Myocyte (in vitro differentiated cells): ENCODE results near the gene MCU. TPM values are rescaled to one million over a fixed set of nuclear protein-coding genes. Genes with fewer than 3 reads are reported as not detected.

Source experiments
- DNase-seq: peaks from one replicate; pipeline ENCODE4 v3.0.0-alpha.2; 2012; ENCODE audit warnings: low read depth
- total RNA-seq: library from RNA; depleted of rRNA; stranded (reverse); fragments of >200 nt; gene quantifications from 2 replicates; pipeline ENCODE4 v1.2.3, GENCODE V29; 2014

MCU gene
- total RNA-seq, 1 donor from 2014 or later = 160 TPM

DNA sequence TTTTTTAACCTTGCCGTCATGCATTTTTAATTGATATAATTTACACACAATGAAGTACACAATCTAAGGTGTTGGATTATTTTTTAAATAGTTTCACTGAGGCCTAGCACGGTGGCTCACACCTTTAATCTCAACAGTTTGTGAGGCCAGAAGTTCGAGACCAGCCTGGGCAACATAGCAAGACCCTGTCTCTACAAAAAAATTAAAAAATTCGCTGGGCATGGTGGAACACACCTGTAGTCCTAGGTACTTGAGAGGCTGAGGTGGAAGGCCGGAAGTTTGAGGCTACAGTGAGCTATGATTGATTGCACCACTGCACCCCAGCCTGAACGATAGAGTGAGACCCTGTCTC is 108.8 kb downstream of the MCU start:
- DNase-seq = no peak

- DNase-seq = no peak
Observed at GRCh38 chr10:72801263-72801868, 109.4 kb downstream of the MCU start.

DNA sequence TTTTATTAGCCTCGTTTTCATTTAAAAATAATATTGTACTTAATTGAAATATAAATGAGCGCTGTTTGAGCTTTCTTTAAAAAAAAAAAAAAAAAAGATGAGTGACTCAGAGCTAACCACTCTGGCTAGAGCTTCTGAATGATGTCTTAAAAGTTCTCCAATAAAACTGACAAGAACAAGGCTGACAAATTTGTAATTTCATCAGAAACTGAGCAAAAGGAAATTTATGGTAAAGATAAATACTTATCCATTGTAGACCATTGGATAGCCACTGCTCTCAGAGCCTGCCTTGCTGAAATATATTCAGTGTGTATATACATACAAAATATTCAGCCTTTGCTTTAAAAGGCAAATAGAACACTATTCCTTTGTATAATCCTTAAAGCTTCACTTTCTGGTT is 110.4 kb downstream of the MCU start:
- DNase-seq = no peak

GRCh38 chr10:72802763-72803505 is 111.0 kb downstream of the MCU start:
- peak; percentile 46 for DNase-seq

GRCh38 chr10:72808001-72808400 is 116.1 kb downstream of the MCU start:
- no peak for DNase-seq

- DNase-seq = no peak
Observed at GRCh38 chr10:72809006-72809405, 117.1 kb downstream of the MCU start.

DNA sequence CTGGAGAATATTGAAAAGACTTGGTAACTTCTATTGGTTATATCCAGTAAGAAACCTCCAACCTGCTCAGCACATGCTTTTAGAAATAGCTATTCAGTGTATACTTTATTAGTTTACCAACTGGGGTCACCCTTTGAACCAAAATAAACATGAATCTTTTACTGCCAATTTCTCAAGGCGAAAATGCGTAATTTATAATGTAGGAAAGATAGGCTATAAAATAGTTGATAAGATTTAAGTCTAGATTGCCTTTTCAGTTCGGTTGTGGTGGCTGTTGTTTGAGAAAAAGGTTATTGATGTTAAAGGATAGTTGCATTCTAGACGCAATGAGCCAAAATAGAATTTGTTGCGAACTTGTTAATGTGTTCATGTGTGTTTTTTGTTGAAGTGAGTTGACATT is 119.0 kb downstream of the MCU start:
- DNase-seq = no peak

GRCh38 chr10:72812415-72812752 is 120.4 kb downstream of the MCU start:
- no peak for DNase-seq

DNA sequence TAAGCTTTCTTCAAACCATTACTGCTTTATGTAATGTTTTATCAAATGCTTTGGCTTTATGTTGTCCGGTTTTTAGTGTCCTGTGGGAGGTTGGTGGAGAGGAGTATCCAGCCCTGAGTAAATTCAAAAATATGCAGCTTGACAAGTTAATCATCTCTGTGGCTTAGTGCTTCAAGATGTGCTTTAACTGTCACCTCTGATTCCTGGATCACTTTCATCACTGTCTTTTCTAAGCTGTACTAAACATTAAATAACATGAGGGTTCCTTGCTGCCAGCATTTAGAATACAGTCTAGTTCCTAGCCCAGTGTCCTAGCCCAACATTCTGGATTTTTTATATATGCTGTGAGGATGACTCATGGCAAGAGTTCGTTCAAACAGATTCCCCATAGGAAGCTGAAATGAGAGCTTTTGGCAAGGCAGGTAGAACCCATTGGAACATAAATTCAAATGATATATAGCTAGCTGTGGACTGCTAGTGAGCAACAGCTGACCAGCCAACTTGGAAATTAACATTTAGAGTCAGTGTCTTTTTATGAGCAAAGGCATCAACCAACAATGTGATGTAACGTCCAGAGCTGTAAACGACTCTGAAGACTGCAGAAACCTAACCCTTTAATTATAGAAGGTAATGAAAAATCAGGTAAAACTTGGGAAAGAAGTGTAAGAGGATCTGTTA is 120.9 kb downstream of the MCU start:
- DNase-seq = no peak

- DNase-seq = no peak
Observed at GRCh38 chr10:72814099-72814790, 122.3 kb downstream of the MCU start.

DNA sequence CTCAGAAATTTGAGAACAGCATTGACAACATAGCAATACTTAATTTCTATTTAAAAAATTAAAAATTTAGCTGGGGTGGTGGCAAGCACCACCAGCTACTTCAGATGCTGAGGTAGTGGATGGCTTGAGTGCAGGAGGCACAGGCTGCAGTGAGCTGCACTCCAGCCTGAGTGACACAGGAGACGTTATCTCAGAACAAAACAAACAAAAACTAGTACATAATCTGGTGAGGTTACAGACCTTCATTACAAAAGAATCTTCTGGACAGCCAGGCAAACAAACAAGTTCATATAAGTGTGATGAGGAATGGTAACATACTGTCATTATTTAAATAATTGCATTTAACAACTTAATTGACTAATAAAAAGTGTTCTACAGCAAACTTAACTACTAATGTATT is 124.6 kb downstream of the MCU start:
- no peak for DNase-seq

DNA sequence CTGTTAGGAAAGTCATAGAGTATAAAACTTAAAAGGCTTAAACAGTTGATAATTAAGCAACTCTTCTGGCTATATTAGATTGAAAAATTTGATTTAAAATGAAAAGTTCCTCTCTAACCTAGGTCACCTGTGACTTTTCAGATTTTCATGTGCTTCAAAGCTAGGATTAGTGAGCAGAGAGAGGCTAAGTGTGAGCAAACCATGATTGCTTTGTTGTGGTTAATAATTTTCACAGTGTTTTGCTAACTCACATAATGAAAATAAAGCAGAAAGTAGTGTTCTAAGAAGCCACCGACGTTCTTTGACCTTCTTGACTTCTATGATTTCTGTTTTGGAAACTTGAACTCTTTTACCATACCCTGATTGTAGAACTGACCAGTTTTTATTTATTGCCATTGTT is 126.1 kb downstream of the MCU start:
- no peak for DNase-seq

GRCh38 chr10:72819053-72819452 is 127.1 kb downstream of the MCU start:
- no peak for DNase-seq

- peak; percentile 24 for DNase-seq
Observed at GRCh38 chr10:72821606-72822005, 129.7 kb downstream of the MCU start.

DNA sequence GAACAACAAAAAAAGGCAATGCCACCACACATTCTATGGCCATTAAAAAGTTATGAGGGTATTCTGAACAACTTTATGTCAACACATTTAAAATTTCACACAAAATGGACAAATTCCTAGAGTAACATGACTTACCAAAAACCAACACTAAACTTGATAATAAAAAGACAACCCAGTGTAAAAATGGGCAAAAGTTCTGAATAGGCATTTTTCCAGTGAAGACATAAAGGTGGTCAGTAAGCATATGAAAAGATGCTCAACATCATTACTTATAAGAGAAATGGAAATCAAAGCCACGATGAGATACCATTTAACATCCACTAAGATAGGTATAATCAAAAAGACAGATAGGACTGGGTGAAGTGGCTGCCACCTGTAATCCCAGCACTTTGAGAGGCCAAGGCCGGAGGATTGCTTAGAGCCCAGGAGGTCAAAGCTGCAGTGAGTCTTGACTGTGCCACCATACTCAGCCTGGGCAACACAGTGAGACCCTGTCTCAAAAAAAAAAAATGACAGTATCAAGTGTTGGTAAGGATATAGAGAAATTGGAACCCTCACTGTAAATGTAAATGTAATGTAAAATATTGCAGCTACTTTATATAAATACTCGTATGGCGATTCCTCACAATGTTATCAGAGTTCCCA is 130.5 kb downstream of the MCU start:
- no peak for DNase-seq

DNA sequence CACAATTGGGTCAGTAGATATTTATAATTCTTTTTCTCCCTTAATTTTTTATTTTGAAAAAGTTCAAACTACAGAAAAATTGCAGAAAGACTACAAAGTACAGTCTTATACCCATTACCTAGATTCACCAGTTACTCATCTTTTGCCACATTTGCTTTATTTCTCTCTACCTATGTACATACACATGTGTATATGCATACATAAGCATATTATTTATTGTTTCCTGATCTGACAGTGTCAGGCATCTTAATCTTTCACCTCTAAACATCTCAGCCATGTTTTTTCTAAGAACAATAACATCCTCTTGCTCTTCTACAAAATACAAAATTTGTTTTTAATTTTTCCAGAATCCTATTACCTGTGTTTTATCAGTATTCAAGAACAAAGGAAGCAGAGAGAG is 133.2 kb downstream of the MCU start:
- no peak for DNase-seq

GRCh38 chr10:72826346-72826745 is 134.4 kb downstream of the MCU start:
- DNase-seq = peak; percentile 18

GRCh38 chr10:72828294-72828693 is 136.4 kb downstream of the MCU start:
- DNase-seq = no peak

GRCh38 chr10:72830625-72831024 is 138.7 kb downstream of the MCU start:
- no peak for DNase-seq

DNA sequence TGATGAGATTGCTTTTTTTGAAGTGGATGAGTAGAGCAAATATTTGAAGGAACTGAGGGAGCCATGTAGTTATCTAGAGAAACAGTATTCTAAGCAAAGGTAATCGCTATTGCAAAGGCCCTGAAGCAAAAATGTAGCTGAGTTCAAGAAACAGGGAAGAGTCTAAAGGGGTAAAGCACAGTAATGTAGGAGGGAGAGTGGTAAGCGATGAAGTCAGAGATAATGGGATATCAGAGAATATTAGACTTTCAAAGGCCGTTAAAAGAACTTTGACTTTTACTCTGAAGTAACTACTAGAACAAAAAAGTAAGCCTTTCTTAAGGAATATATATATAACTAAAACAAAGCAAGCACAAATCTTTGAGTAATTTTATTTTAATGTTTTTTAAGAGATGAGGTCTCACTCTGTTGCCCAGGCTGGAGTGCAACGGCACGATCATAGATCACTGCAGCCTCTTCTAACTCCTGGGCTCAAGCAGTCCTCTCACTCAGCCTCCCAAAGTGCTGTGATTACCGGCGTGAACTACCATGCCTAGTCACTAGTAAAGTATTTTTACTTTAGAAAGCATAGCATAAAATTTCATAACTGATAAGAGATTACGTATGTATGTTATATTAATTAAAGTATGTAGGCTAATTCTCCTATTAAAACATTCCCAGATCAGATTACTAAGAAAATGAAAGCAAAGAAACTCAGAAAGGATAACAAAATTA is 139.9 kb downstream of the MCU start:
- no peak for DNase-seq

DNA sequence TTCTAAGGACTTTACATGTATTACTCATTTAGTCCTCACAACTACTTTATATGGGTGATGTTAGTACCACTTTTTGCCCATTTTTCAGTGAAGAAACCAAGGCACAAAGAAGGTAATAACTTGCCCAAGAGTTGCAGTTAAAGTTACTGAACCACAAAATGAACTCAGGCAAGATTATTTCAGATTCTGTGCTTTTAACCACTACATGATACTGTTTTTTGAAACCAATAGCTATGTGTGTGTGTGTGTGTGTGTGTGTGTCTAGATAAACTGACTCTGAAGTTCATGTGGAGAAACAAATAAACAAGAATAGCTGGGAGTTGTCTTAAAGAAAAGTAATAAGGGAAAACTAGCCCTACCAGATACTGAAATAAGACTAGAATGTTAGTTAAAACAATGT is 140.8 kb downstream of the MCU start:
- no peak for DNase-seq
